ENCODE data around the gene PPIE. TPM values are rescaled to one million over a fixed set of nuclear protein-coding genes. Genes with fewer than 3 reads are reported as not detected.

Gene PPIE
- 10 to 100 TPM; 66.9 to 68.0 TPM for total RNA-seq

DNA sequence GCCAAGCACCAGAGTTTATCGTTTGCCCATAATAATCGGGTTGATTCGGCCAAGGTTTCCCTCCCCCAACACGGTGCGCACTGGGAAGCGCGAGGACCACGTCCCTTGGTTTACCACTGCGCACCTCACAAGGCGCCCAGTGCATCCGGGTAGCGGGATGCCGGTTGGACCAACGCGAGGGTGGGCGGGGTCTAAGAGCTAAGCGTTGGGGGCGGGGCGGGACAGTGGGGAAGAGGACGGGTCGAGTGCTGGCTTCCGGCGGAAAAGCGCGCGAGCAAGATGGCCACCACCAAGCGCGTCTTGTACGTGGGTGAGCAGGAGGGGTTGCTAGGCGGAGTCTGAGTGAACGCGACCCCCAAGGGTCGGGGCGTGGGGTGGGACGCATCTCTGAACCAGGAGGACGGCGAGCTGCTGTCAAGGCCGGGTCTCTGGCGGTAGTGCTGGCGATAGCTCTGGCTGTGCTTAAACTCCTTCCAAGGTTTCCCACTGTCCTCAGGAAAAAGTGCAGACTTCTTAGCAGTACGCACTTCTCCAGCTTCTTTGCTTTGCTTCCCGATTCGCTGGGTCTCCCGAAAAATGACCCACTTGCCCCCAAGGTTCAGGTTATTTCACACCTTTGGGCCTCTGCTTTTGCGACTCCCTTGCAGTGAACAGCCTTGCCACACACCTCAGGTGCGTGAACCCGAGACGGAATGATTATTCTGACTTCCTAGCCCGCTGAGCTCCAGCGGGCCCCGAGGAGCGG is at the start of gene PPIE:
PPIE (plus strand) TSS at position 261 of the 745 bp plus-strand sequence; CDS start at position 280, 19 bp downstream.
- Mint-ChIP-seq H3K36me3 (peaks cover 24% of the 10 kb centered on the region), H3K27ac (peak within 1 kb of the TSS; percentile 95), H3K4me3 (peak within 1 kb of the TSS; percentile 96), H3K4me1 (peaks cover 26% of the 10 kb centered on the region), H3K27me3 (peaks cover 12% of the 10 kb centered on the region), H3K9me3 (peaks cover 1% of the 10 kb centered on the region)
- DNase-seq = peak; percentile 93

DNA sequence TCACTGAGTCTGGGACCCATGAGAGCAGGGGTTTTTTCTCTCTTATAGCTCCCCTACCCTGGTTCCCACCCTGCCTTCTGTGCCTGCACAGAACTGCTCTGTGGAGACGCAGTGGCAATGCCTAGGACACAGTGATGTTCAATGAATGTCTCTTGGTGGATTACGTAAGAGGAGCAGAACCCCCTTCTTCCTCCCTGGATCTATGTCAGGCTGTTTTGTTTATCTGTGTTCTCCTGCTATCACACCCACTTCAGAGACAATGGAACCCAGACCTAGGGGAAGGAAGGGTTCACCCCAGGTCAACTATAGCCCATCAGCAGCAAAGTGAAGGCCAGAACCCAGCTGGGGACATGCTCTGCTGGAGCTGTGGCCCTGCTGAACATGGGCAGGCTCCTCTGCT is 49.5 kb upstream of the PPIE start:
- DNase-seq = no peak
- Mint-ChIP-seq H3K36me3 (no peaks in the 10 kb centered on the region), H3K27me3 (peaks cover 43% of the 10 kb centered on the region), H3K27ac (no peak overlapping the region), H3K4me3 (no peak overlapping the region), H3K9me3 (no peaks in the 10 kb centered on the region), H3K4me1 (peaks cover 31% of the 10 kb centered on the region)

DNA sequence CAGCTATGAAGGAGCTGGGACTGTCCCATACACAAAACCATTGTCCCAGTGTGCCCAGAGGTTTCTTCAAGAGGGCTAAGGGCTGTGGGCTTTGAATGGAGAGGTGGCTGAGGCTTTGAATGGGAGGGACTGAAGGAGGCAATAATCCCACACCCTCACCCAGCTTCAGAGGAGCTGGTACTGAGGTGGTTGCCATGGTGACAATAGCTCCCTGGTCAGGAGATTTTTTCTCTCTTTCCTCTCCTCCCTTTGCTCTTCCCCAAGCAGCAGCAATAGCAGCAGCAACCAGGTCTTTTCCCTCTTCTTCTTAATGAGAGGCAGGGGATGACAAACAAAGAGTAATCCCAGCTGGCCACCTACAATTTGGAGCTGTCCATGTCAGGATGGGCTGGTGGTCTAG is 49.0 kb upstream of the PPIE start:
- no peaks in the 10 kb centered on the region for H3K9me3 Mint-ChIP-seq
- H3K27me3 Mint-ChIP-seq = peaks cover 39% of the 10 kb centered on the region
- peaks cover 33% of the 10 kb centered on the region for H3K4me1 Mint-ChIP-seq
- no peaks in the 10 kb centered on the region for H3K36me3 Mint-ChIP-seq
- H3K4me3 Mint-ChIP-seq = no peak overlapping the region
- no peak for DNase-seq
- no peak overlapping the region for H3K27ac Mint-ChIP-seq

DNA sequence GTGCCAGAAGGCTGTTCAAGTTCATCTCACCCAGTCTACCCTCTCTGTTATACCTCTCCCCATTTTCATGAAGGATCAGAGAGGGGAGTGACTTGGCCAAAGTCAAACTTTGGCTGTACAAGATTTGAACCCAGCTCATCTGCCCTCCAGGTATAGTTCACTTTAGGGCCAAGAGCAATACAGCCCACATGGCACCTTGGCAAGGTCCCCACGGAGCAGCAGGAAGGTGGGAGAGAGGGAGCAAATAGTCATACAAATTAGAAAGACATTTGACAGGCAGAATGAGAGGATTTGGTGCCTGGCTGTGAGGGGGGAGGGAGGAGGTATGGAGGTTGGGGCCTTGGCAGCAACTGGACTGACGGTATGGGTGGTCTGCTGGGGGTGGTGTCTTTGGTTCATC is 48.5 kb upstream of the PPIE start:
- Mint-ChIP-seq H3K4me1 (peaks cover 38% of the 10 kb centered on the region), H3K27me3 (peaks cover 36% of the 10 kb centered on the region), H3K9me3 (no peaks in the 10 kb centered on the region), H3K36me3 (no peaks in the 10 kb centered on the region), H3K4me3 (peak overlapping the region; percentile 81), H3K27ac (no peak overlapping the region)
- DNase-seq = no peak

DNA sequence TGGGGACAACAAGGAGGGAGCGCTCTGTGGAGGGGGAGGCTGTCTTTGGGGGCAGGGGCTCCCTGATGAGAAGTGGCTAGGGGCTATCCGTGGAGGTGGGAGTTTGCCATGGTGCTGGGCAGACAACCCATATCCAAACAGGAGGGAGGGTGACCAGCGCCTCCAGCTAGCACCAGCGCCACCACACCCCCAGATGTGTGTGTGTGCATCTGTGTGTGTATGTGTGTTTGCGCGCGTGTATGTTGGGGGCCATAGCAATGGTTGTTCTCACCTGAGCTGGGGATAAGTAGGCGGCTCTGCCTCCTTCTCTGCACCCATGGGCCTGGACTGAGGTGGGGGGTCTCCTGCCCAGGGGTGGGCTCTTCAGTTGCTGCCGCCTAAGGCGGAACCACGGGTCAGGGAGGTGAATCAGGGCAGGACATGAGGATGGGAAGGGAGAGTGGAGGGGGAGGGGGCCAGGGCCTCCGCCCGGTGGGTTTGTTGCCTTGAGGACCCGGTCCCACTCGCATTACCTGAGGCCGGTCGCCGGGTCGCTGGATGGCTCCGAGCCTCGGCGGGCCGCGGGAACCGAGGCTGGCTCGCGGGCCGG is 47.8 kb upstream of the PPIE start:
- no peak for DNase-seq
- Mint-ChIP-seq H3K36me3 (no peaks in the 10 kb centered on the region), H3K27ac (peak overlapping the region; percentile 56)

DNA sequence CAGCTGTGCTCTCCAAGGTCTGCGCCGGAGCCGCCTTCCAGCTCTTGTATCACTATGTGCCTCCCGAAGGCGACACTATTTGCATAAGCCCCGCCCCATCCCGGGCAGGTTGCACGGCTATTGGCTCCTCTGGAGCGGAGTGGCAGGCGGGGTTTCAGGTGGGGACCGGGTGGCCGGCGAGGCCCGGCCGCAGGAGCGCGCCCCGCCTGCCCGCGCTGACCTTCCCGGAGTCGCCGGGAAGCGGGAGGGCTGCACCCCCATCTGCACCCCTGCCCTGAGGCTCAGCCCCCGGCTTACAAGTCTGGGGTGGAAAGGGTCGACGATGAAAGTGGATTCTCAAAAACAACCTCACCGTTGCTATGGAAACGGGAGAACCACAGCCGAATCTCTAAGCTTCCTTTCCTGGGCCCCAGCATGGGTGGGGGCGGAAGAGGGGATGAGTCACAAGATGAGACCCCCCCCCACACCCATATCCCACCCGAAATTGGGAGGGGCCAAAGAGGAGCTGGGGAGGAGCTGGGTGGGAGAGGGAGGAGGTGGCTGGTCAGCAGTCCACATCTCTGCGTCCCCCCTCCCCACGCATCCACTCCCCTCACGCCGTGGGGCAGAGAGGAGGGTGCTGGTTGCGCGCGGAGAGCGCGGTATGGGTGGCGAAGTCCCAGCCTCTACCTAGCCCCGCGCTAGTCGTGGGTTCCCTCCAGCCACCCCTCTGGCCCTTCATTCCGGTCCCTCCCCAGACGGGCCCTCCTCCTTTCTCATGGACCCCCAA is 47.1 kb upstream of the PPIE start, which contains the start of gene HPCAL4:
HPCAL4 (minus strand) TSS at position 51 of the 769 bp plus-strand sequence. CDS start 6,830 bp downstream, outside the sequence.
- Mint-ChIP-seq H3K4me1 (peaks cover 39% of the 10 kb centered on the region), H3K27me3 (peaks cover 35% of the 10 kb centered on the region), H3K27ac (peak within 1 kb of the TSS; percentile 56), H3K9me3 (no peaks in the 10 kb centered on the region), H3K4me3 (peak within 1 kb of the TSS; percentile 81), H3K36me3 (no peaks in the 10 kb centered on the region)
- peak; percentile 86 for DNase-seq

More for the DNA sequence above, 47.8 kb upstream of the PPIE start:
- peak overlapping the region; percentile 81 for H3K4me3 Mint-ChIP-seq
- H3K27me3 Mint-ChIP-seq = peaks cover 40% of the 10 kb centered on the region
- peaks cover 39% of the 10 kb centered on the region for H3K4me1 Mint-ChIP-seq
- H3K9me3 Mint-ChIP-seq = no peaks in the 10 kb centered on the region

DNA sequence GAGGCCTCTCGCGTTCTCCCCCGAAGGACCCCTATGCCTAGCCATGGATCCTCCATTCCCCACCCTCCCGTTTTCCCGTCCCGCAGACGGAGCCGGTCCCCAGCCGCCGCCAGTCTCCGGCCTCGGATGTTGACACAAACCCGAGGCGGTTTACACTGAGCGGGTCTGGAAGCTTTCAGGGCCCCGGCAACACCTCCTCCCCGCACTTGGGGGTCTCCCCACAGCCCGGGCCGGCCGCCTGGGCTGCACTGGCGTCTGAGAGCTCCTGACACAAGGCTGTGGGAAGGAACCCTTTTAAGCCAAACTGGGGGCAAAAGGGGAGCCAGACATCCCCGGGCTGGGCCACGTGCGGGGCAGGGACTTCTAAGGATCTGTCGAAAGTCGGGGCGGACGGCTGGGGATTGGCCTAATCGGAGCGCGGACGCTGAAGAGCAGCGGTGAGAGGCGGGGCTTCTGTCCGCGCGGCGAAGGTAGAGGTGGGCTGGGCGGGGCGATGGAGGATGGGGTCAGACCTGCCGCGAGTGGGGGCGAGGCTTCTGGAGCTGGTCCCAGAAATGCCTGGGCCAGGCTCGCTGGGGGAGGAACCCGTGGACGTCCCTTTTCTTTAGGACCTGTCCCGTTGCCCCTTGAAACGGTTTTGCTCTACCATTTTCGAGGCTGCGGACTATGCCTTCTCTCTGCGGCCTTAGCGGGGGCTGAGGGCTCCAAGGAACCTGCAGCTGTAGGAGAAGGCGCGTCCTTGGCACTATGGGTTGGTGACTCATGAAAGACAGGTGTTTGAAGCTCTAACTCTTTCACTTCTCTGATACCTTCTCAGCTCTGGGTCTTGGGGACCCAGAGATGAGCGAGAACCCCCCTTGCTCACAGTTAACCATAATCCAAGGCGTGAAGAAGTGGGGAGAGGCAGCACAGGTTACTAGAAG is 46.3 kb upstream of the PPIE start:
- Mint-ChIP-seq H3K9me3 (no peaks in the 10 kb centered on the region), H3K27me3 (peaks cover 34% of the 10 kb centered on the region), H3K4me1 (peaks cover 39% of the 10 kb centered on the region), H3K36me3 (no peaks in the 10 kb centered on the region), H3K4me3 (peak overlapping the region; percentile 51), H3K27ac (no peak overlapping the region)
- peak; percentile 23 for DNase-seq

DNA sequence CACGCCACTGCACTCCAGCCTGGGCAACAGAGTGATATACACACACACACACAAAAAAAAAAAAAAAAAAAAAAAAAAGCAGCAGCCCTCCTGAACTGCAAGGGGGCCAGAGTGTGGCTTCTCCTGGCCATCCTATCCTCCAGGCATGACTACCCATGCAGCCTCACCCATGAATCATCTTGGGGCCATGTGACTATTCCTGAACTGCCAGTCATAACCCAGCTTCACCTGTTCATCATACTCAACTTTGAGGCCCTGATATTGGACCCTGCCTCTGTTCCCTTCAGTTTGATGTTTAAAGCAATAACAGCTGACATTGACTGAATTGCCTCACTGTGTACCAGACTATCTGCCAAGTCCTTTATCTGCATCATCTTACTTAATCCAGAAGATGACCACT is 44.7 kb upstream of the PPIE start:
- no peak overlapping the region for H3K27ac Mint-ChIP-seq
- H3K4me3 Mint-ChIP-seq = no peak overlapping the region
- H3K9me3 Mint-ChIP-seq = no peaks in the 10 kb centered on the region
- peaks cover 39% of the 10 kb centered on the region for H3K4me1 Mint-ChIP-seq
- no peak for DNase-seq
- no peaks in the 10 kb centered on the region for H3K36me3 Mint-ChIP-seq
- H3K27me3 Mint-ChIP-seq = peaks cover 35% of the 10 kb centered on the region

DNA sequence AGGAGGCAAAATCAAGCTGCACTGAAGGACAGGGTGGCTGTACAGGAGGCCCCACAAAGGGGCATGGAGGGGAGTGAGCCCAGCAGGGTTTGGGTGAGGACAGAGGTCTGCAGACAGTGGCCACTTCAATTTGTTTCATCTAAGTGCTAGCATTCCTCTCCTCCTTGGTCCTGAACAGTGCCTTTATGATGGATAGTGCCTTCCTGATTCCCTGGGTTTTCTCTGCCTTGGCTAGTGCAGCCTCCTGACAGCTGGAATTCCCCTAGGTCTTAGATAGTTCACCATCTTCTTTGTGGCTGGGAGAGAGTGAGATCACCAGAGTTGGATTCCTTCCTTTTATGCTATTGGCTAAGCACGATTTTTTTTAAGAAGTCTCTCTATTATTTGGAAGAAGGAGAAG is 43.7 kb upstream of the PPIE start:
- H3K27me3 Mint-ChIP-seq = peaks cover 29% of the 10 kb centered on the region
- H3K4me3 Mint-ChIP-seq = no peak overlapping the region
- H3K27ac Mint-ChIP-seq = no peak overlapping the region
- no peaks in the 10 kb centered on the region for H3K36me3 Mint-ChIP-seq
- peaks cover 30% of the 10 kb centered on the region for H3K4me1 Mint-ChIP-seq
- DNase-seq = no peak
- no peaks in the 10 kb centered on the region for H3K9me3 Mint-ChIP-seq

DNA sequence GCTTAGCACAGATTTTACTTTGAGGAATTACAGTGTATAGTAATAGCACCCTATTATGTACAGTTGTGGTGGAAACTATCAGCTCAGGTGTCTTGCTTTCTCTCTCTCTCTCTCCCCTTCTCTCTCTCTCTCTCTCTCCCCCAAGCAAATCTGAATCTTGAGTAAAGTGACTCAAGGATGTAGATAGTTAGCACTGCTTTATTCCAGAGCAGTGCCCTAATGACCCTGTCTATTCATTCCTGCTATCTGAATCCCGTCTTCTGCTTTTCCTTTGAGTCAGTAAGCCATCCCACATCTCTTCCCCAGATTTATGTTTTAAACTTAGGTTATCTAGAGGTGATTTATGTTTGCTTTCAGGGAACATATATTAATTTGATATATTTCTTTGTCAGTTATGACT is 42.2 kb upstream of the PPIE start:
- Mint-ChIP-seq H3K9me3 (no peaks in the 10 kb centered on the region), H3K27ac (no peak overlapping the region), H3K4me3 (no peak overlapping the region), H3K36me3 (no peaks in the 10 kb centered on the region), H3K4me1 (peaks cover 20% of the 10 kb centered on the region), H3K27me3 (peaks cover 25% of the 10 kb centered on the region)
- DNase-seq = no peak

DNA sequence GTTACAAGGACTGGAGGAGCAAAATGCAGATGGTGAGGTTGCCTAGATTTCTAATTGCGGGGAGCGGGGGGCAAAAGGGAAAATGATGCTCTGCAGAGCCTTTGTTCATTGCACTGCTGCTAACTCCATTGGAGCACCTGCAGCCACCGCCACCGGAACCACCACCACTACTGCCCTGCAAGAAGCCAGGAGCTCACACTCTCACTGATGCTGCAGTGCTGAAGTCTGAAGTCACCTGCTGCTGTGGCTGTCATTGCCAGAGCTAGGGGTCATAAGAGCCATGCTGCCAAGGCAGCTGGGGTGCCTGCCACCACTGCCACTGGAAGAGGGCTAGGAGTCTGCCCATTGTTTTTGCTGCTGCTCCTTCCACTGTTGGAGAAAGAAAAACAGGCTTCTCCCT is 40.1 kb upstream of the PPIE start:
- H3K4me3 Mint-ChIP-seq = no peak overlapping the region
- H3K9me3 Mint-ChIP-seq = no peaks in the 10 kb centered on the region
- H3K4me1 Mint-ChIP-seq = peaks cover 11% of the 10 kb centered on the region
- peaks cover 20% of the 10 kb centered on the region for H3K27me3 Mint-ChIP-seq
- DNase-seq = no peak
- no peaks in the 10 kb centered on the region for H3K36me3 Mint-ChIP-seq
- H3K27ac Mint-ChIP-seq = no peak overlapping the region

DNA sequence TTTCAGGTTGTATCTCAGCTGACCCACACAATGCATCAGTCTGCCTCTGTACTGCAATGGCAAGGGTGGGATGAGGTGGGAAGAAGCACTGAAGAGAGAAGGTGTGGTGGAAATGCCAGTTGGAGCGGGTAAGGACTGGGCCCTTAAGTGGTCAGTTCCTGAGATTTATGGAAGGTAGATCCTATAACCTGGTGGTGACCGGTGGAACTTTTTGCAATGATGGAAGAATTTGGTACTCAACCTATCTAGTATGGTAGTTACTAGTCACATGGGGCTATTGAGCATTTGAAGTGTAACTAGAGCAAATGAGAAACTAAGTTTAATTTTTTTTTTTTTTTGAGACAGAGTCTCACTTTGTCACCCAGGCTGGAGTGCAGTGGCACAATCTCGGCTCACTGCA is 39.3 kb upstream of the PPIE start:
- Mint-ChIP-seq H3K27ac (no peak overlapping the region), H3K4me1 (peaks cover 8% of the 10 kb centered on the region), H3K9me3 (no peaks in the 10 kb centered on the region), H3K36me3 (no peaks in the 10 kb centered on the region), H3K27me3 (peaks cover 20% of the 10 kb centered on the region), H3K4me3 (no peak overlapping the region)
- DNase-seq = no peak

DNA sequence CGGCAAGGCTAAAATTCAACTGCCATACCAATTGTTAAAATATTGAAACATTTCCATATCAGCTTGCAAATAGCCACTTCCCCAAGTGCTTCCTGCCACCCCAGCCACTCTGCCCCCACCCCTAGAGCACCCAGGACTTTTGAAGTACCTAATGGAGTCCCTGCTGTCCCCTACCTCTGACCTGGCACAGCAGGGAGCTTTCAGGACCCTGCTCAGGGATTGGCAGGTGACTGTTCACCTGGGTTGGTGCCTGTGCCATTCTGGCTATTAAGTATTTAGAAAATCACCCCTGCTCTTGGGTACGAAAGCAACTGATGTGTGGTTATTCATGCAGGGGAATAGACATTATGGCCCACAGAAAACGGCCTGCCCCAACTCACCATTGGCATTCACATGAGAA is 38.3 kb upstream of the PPIE start:
- H3K4me1 Mint-ChIP-seq = no peaks in the 10 kb centered on the region
- peaks cover 17% of the 10 kb centered on the region for H3K27me3 Mint-ChIP-seq
- no peaks in the 10 kb centered on the region for H3K36me3 Mint-ChIP-seq
- DNase-seq = no peak
- no peaks in the 10 kb centered on the region for H3K9me3 Mint-ChIP-seq
- H3K27ac Mint-ChIP-seq = no peak overlapping the region
- no peak overlapping the region for H3K4me3 Mint-ChIP-seq

DNA sequence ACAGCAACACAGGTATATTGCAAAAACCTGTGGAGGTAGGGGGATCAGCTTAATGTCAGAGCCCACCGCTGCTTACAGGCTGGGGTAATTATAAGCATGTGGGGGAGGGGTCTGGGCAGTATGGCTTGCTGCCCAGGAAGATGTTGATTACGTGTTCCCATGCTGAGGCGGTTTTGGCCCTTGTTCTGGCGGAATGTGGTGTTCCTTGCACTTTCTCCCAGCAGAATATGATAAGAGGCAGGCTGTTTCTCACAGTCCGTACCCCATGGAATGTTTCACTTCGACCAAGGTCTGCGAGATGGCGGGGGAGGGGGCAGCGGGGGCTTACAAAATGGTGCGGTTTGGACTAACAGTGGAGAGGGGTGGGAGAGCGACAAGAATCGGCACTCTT is 37.6 kb upstream of the PPIE start:
- Mint-ChIP-seq H3K27ac (no peak overlapping the region), H3K36me3 (no peaks in the 10 kb centered on the region), H3K4me1 (no peaks in the 10 kb centered on the region), H3K9me3 (no peaks in the 10 kb centered on the region), H3K4me3 (no peak overlapping the region), H3K27me3 (peaks cover 14% of the 10 kb centered on the region)
- DNase-seq = no peak

All from activated naive CD8-positive, alpha-beta T cell treated with anti-CD3 and anti-CD28 coated beads for 36 hours (primary cell).